Smooth muscle cell (in vitro differentiated cells): ENCODE results near the gene STKLD1. TPM values are rescaled to one million over a fixed set of nuclear protein-coding genes. Genes with fewer than 3 reads are reported as not detected.

Source experiments
- DNase-seq: peaks from one replicate; lab custom pipeline; 2025; ENCODE audit not compliant: unreplicated experiment; lab: John Stamatoyannopoulos, UW
- H2AFZ ChIP-seq: fragments of 200-600 bp; sonication (generic); 2 replicates; pipeline ENCODE4 v1.6.0; 2016; ENCODE audit warnings: antibody characterized with exemption, low read depth, mild to moderate bottlenecking
- H3F3A ChIP-seq: fragments of 200-600 bp; sonication (generic); 2 replicates; pipeline ENCODE4 v1.6.0; 2017; ENCODE audit warnings: antibody characterized with exemption, low read depth
- H3K27ac ChIP-seq: fragments of 200-600 bp; sonication (generic); 2 replicates; pipeline ENCODE4 v1.5.1; 2016; ENCODE audit warnings: low read depth, mild to moderate bottlenecking
- H3K27me3 ChIP-seq: fragments of 200-600 bp; sonication (generic); 2 replicates; pipeline ENCODE4 v1.6.1; 2016; ENCODE audit warnings: low read depth, mild to moderate bottlenecking
- H3K36me3 ChIP-seq: fragments of 200-600 bp; sonication (generic); 2 replicates; pipeline ENCODE4 v1.5.1; 2016; ENCODE audit warnings: low read depth
- H3K4me1 ChIP-seq: fragments of 200-600 bp; sonication (generic); 2 replicates; pipeline ENCODE4 v1.5.1; 2016; ENCODE audit warnings: low read depth
- H3K4me2 ChIP-seq: fragments of 200-600 bp; sonication (generic); 2 replicates; pipeline ENCODE4 v1.6.0; 2016; ENCODE audit warnings: mild to moderate bottlenecking
- H3K4me3 ChIP-seq: fragments of 200-600 bp; sonication (generic); 2 replicates; pipeline ENCODE4 v1.5.1; 2016; ENCODE audit warnings: mild to moderate bottlenecking
- H3K79me2 ChIP-seq: fragments of 200-600 bp; sonication (generic); 2 replicates; pipeline ENCODE4 v1.6.0; 2016; ENCODE audit warnings: low read depth, mild to moderate bottlenecking
- H3K9ac ChIP-seq: fragments of 200-600 bp; sonication (generic); 2 replicates; pipeline ENCODE4 v1.6.0; 2016; ENCODE audit warnings: low read depth
- H3K9me3 ChIP-seq: fragments of 200-600 bp; sonication (generic); replicated peaks from 2 replicates; pipeline ENCODE4 v1.5.1; 2016; ENCODE audit warnings: low read depth
- H4K20me1 ChIP-seq: fragments of 200-600 bp; sonication (generic); 2 replicates; pipeline ENCODE4 v1.6.0; 2016; ENCODE audit warnings: low read depth
- CTCF ChIP-seq: fragments of 200-600 bp; sonication (generic); IDR thresholded peaks from 2 replicates; pipeline ENCODE4 v1.5.1; 2017; ENCODE audit warnings: borderline replicate concordance, mild to moderate bottlenecking, antibody characterized with exemption; ENCODE audit not compliant: insufficient read depth, poor library complexity, severe bottlenecking
- WGBS: methylation state at CpG from one replicate; pipeline ENCODE4 v1.1.7; 2016; ENCODE audit warnings: low lambda C conversion rate; 5-methylcytosine and 5-hydroxymethylcytosine counted together
- polyA plus RNA-seq: library from polyadenylated mRNA; unstranded; fragments of >200 nt; fragmentation: Nextera tagmentation; extraction: Ambion mirVana; gene quantifications from 2 replicates; pipeline ENCODE4 v1.2.1, GENCODE V29; 2016
- total RNA-seq: library from RNA; depleted of rRNA; stranded (reverse); fragments of >200 nt; gene quantifications from 2 replicates; pipeline ENCODE4 v1.2.3, GENCODE V29; 2014

Gene STKLD1
- total and polyA plus RNA-seq, 2 experiments from 2014 or later, result 0.90 to 2.7 TPM

- 98% methylated on average over 19 of the region's 19 CpGs for WGBS
- H3K27me3 ChIP-seq, result no peaks in the 10 kb centered on the region
- no peak overlapping the region for H3K4me2 ChIP-seq
- peaks cover 5% of the 10 kb centered on the region for H3F3A ChIP-seq
- no peaks in the 10 kb centered on the region for H3K9me3 ChIP-seq
- H3K36me3 ChIP-seq, result no peaks in the 10 kb centered on the region
- peaks cover 8% of the 10 kb centered on the region for H3K4me1 ChIP-seq
- H3K4me3 ChIP-seq, result no peak overlapping the region
- H3K79me2 ChIP-seq, result peaks cover 37% of the 10 kb centered on the region
- DNase-seq, result no peak
- H2AFZ ChIP-seq, result no peak overlapping the region
- no peak overlapping the region for H3K9ac ChIP-seq
- H3K27ac ChIP-seq, result no peak overlapping the region
- no peak for TF ChIP-seq CTCF
- H4K20me1 ChIP-seq, result peaks cover 32% of the 10 kb centered on the region
These were observed 32.1 kb upstream of the STKLD1 start for GRCh38 chr9:133344071-133344470.

GRCh38 chr9:133344979-133345378, 31.2 kb upstream of the STKLD1 start:
- Histone ChIP-seq H4K20me1 (peaks cover 41% of the 10 kb centered on the region), H3K4me3 (no peak overlapping the region), H3K4me2 (no peak overlapping the region), H3K4me1 (peaks cover 13% of the 10 kb centered on the region), H3K36me3 (no peaks in the 10 kb centered on the region), H2AFZ (no peak overlapping the region), H3K79me2 (peaks cover 45% of the 10 kb centered on the region), H3K9ac (no peak overlapping the region), H3K9me3 (no peaks in the 10 kb centered on the region), H3F3A (peaks cover 13% of the 10 kb centered on the region), H3K27ac (no peak overlapping the region), H3K27me3 (no peaks in the 10 kb centered on the region)
- no peak for DNase-seq
- 98% methylated on average over 12 of the region's 12 CpGs for WGBS
- no peak for TF ChIP-seq CTCF

- H3K27me3 ChIP-seq, result no peaks in the 10 kb centered on the region
- H2AFZ ChIP-seq, result no peak overlapping the region
- no peaks in the 10 kb centered on the region for H3K36me3 ChIP-seq
- no peak overlapping the region for H3K4me3 ChIP-seq
- H4K20me1 ChIP-seq, result peaks cover 47% of the 10 kb centered on the region
- peaks cover 19% of the 10 kb centered on the region for H3F3A ChIP-seq
- H3K4me1 ChIP-seq, result peaks cover 13% of the 10 kb centered on the region
- no peaks in the 10 kb centered on the region for H3K9me3 ChIP-seq
- H3K9ac ChIP-seq, result no peak overlapping the region
- H3K27ac ChIP-seq, result no peak overlapping the region
- no peak for DNase-seq
- WGBS, result 96% methylated on average over 6 of the region's 6 CpGs
- TF ChIP-seq CTCF, result no peak
- peaks cover 45% of the 10 kb centered on the region for H3K79me2 ChIP-seq
- no peak overlapping the region for H3K4me2 ChIP-seq
These were observed 30.6 kb upstream of the STKLD1 start for GRCh38 chr9:133345596-133345995.

- no peaks in the 10 kb centered on the region for H3K36me3 ChIP-seq
- no peak for TF ChIP-seq CTCF
These were observed 30.0 kb upstream of the STKLD1 start for GRCh38 chr9:133346021-133346785.

More at GRCh38 chr9:133346021-133346785, 30.0 kb upstream of the STKLD1 start:
- H2AFZ ChIP-seq, result no peak overlapping the region
- H3K4me3 ChIP-seq, result peak overlapping the region; percentile 85
- H3K9ac ChIP-seq, result no peak overlapping the region
- no peak overlapping the region for H3K27ac ChIP-seq
- peak overlapping the region; percentile 96 for H3K4me2 ChIP-seq
- peaks cover 45% of the 10 kb centered on the region for H3K79me2 ChIP-seq
- H3K4me1 ChIP-seq, result peaks cover 13% of the 10 kb centered on the region
- peaks cover 52% of the 10 kb centered on the region for H4K20me1 ChIP-seq
- DNase-seq, result no peak
- no peaks in the 10 kb centered on the region for H3K27me3 ChIP-seq
- WGBS, result 82% methylated on average over 15 of the region's 15 CpGs
- H3F3A ChIP-seq, result peaks cover 23% of the 10 kb centered on the region
- no peaks in the 10 kb centered on the region for H3K9me3 ChIP-seq
